Lung (tissue), 12 donors: ENCODE data around the gene GNG13. TPM values are rescaled to one million over a fixed set of nuclear protein-coding genes. Genes with fewer than 3 reads are reported as not detected.

Experiments
- ATAC-seq: fragments of 200-7000 bp; cut with Tn5 transposase; one replicate; pipeline ENCODE4 v1.9.1; 2020; ENCODE audit warnings: moderate number of reproducible peaks; ENCODE audit not compliant: insufficient read depth, low FRiP score
- DNase-seq, 3 donors: peaks; one replicate each; pipeline ENCODE4 v3.0.0-alpha.2; 2013 to 2017
- H3K27ac ChIP-seq, 2 donors: one replicate each; pipeline ENCODE4 v1.5.1; 2013; ENCODE audit warnings: mild to moderate bottlenecking in 2 of 2, moderate library complexity in 2 of 2, control low read depth in 1 of 2, inconsistent platforms in 1 of 2, low read depth in 1 of 2, low read length in 1 of 2
- H3K27me3 ChIP-seq, 3 donors: one replicate each; pipeline ENCODE4 v1.5.1; 2013; ENCODE audit warnings: low read length in 2 of 3; ENCODE audit not compliant: control insufficient read depth in 3 of 3, insufficient read depth in 3 of 3
- H3K36me3 ChIP-seq, 4 donors: one replicate each; pipeline ENCODE4 v1.5.1; 2013; ENCODE audit warnings: low read length in 4 of 4, mild to moderate bottlenecking in 1 of 4, moderate library complexity in 1 of 4; ENCODE audit not compliant: control insufficient read depth in 4 of 4, insufficient read depth in 4 of 4
- H3K4me1 ChIP-seq, 5 donors: one replicate each; pipeline ENCODE4 v1.5.1; 2013; ENCODE audit warnings: low read length in 5 of 5, mild to moderate bottlenecking in 2 of 5, moderate library complexity in 1 of 5; ENCODE audit not compliant: control insufficient read depth in 5 of 5, insufficient read depth in 5 of 5
- H3K4me3 ChIP-seq: one replicate; pipeline ENCODE4 v1.5.1; 2013; ENCODE audit warnings: mild to moderate bottlenecking, control low read depth, moderate library complexity
- H3K9ac ChIP-seq, 2 donors: one replicate each; pipeline ENCODE4 v1.5.1; 2013; ENCODE audit warnings: low read length in 2 of 2, control low read depth in 1 of 2; ENCODE audit not compliant: insufficient read depth in 1 of 2
- H3K9me3 ChIP-seq, 4 donors: one replicate each; pipeline ENCODE4 v1.5.1; 2013; ENCODE audit warnings: low read length in 3 of 4, mild to moderate bottlenecking in 1 of 4, moderate library complexity in 1 of 4; ENCODE audit not compliant: control insufficient read depth in 4 of 4, insufficient read depth in 3 of 4
- CTCF ChIP-seq: IDR thresholded peaks from 2 replicates; pipeline ENCODE4 v1.5.1; 2012; ENCODE audit warnings: mild to moderate bottlenecking; ENCODE audit errors: control extremely low read depth, extremely low read depth
- WGBS, 2 donors: extraction: QIAGEN DNeasy Blood & Tissue Kit; methylation state at CpG; one replicate each; pipeline ENCODE4 v1.1.7; 2013; 5-methylcytosine and 5-hydroxymethylcytosine counted together
- polyA plus RNA-seq, 2 donors: library from polyadenylated mRNA; stranded (reverse); fragments of 200-250 nt; gene quantifications; one replicate each; pipeline ENCODE4 v1.2.1, GENCODE V29; 2013
- total RNA-seq, 2 donors: library from RNA; depleted of rRNA in 1 of 2; stranded (reverse); fragments of >200 nt in 1 of 2; gene quantifications; one replicate each; pipeline ENCODE4 v1.2.1, GENCODE V29; 2014 to 2021
- donor health status: control.
- donor health status: control.
- donor health status: Bipolar disorder and iron deficiency.
- donor health status: healthy.
- donor health status: DM: yes; HTN: yes; CAD: no.

GNG13 gene
- total and polyA plus RNA-seq, 4 donors = not detected

GRCh38 chr16:795580-796229, 4.8 kb downstream of the GNG13 start:
- Histone ChIP-seq H3K4me1 (no peaks in the 10 kb centered on the region), H3K9me3 (peaks cover 0 to 3% (median 0%) of the 10 kb centered on the region in 4 donors), H3K36me3 (peaks cover 0 to 10% (median 0%) of the 10 kb centered on the region in 4 donors), H3K27ac (no peak overlapping the region), H3K9ac (no peak overlapping the region), H3K27me3 (peaks cover 0 to 10% (median 7%) of the 10 kb centered on the region in 3 donors), H3K4me3 (no peak overlapping the region)
- no peak for ATAC-seq
- no peak for DNase-seq
- no peak for TF ChIP-seq CTCF
- 81 to 94% methylated on average over 31 to 33 of the region's 33 CpGs for WGBS, 2 donors

GRCh38 chr16:794853-795466, 5.6 kb downstream of the GNG13 start:
- DNase-seq = no peak
- H3K27ac ChIP-seq = no peak overlapping the region
- no peak for TF ChIP-seq CTCF
- peaks cover 0 to 9% (median 7%) of the 10 kb centered on the region in 3 donors for H3K27me3 ChIP-seq
- peaks cover 0 to 3% (median 0%) of the 10 kb centered on the region in 4 donors for H3K9me3 ChIP-seq
- no peak overlapping the region for H3K4me3 ChIP-seq
- H3K9ac ChIP-seq = no peak overlapping the region
- peaks cover 0 to 10% (median 0%) of the 10 kb centered on the region in 4 donors for H3K36me3 ChIP-seq
- no peaks in the 10 kb centered on the region for H3K4me1 ChIP-seq
- 82 to 83% methylated on average over 25 to 31 of the region's 31 CpGs for whole genome bisulfite sequencing, 2 donors
- no peak for ATAC-seq

GRCh38 chr16:794091-794822, 6.3 kb downstream of the GNG13 start:
- Histone ChIP-seq H3K27ac (no peak overlapping the region), H3K9ac (no peak overlapping the region), H3K9me3 (peaks cover 0 to 3% (median 0%) of the 10 kb centered on the region in 4 donors), H3K36me3 (peaks cover 0 to 10% (median 0%) of the 10 kb centered on the region in 4 donors), H3K4me3 (no peak overlapping the region), H3K4me1 (peaks cover 0 to 5% (median 0%) of the 10 kb centered on the region in 5 donors), H3K27me3 (peaks cover 0 to 7% (median 3%) of the 10 kb centered on the region in 3 donors)
- no peak for ATAC-seq
- DNase-seq = no peak
- WGBS, 2 donors = 91 to 93% methylated on average over 40 of the region's 40 CpGs
- no peak for TF ChIP-seq CTCF
